ENCODE data around the gene SOST.

The SOST gene

DNA sequence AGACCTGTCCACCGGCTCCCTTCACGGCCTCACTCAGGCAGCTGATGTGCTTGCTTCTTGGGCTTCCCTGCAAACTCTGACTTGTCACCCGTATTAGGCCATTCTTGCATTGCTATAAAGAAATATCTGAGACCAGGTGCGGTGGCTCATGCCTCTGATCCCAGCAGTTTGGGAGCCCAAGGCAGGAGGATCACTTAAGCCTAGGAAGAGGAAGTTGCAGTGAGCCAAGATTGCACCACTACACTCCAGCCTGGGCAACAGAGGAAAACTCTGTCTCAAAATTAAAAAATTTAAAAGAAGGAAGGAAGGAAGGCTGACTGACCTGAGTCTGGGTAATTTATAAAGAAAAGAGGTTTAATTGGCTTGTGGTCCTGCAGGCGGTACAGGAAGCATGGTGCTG lies 17.0 kb downstream of the SOST start:
- no peak for DNase-seq (ENCODE audit: low spot score)

DNA sequence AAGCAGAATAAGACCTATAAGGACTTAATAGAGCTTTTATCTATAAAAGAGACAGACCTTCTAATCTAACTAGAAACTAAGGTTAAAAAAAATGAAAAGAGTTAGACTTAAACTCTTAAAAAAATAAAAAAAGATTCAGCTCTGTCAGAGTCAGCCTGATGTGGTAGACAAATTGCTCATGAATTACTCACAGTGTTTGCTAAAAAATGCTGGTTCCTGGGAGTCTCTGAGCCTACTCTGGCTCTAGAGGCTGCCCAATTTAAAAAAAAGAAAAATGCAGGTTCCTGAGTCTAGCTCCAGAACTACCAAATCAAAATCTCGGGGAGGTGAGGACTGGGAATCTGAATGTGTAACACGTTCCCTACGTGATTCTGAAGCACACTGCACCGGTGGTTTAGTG lies 18.1 kb downstream of the SOST start:
- DNase-seq (ENCODE audit: low spot score), result peak; percentile 25

DNA sequence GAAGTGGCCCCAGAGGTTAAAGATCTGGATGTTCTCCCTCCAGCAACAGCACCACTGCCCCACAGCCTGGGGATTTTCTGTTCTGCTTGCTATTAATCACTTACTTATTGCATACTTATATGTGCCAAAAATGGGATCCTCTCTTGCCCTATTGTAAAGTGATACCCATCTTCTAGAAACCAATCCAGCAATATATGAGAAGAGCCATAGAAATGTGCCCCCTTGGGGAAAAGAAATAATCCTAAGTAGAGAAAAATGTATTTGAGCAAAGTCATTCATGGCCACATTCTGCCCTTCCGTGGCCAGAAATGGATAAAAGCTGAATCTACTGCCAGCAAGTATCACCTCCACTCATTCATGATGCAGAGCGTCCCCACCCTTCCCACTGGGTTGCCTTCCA lies 20.9 kb downstream of the SOST start:
- DNase-seq (ENCODE audit: low spot score), result no peak

- DNase-seq (ENCODE audit: low spot score), result no peak
Observed at GRCh38 chr17:43736389-43736788, 22.2 kb downstream of the SOST start.

GRCh38 chr17:43734376-43734775 lies 24.2 kb downstream of the SOST start:
- no peak for DNase-seq (ENCODE audit: low spot score)

GRCh38 chr17:43733956-43734355 lies 24.6 kb downstream of the SOST start:
- no peak for DNase-seq (ENCODE audit: low spot score)

DNA sequence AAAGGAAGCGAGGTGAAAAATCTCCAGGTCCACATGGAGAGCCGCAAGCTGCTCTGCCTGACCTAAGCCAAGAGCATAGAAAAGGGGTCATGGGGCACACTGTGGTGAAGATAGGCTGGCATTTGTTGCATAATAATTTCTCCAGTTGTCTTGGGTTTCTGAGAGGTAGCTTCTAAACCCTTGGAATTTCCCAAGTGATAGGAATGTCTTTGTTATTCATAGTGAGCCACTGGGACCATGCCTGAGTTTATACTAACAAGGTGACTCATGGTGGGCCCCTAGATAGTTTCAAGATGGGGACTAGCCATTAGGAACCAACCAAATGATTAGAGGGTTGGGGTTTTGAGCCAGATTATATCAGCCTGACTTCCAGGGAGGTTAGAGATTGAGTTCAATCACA lies 25.6 kb downstream of the SOST start:
- peak; percentile 29 for DNase-seq (ENCODE audit: low spot score)

- no peak for DNase-seq (ENCODE audit: low spot score)
Observed at GRCh38 chr17:43728081-43728480, 30.5 kb downstream of the SOST start.

GRCh38 chr17:43723697-43724359 lies 34.8 kb downstream of the SOST start:
- peak; percentile 28 for DNase-seq (ENCODE audit: low spot score)

DNA sequence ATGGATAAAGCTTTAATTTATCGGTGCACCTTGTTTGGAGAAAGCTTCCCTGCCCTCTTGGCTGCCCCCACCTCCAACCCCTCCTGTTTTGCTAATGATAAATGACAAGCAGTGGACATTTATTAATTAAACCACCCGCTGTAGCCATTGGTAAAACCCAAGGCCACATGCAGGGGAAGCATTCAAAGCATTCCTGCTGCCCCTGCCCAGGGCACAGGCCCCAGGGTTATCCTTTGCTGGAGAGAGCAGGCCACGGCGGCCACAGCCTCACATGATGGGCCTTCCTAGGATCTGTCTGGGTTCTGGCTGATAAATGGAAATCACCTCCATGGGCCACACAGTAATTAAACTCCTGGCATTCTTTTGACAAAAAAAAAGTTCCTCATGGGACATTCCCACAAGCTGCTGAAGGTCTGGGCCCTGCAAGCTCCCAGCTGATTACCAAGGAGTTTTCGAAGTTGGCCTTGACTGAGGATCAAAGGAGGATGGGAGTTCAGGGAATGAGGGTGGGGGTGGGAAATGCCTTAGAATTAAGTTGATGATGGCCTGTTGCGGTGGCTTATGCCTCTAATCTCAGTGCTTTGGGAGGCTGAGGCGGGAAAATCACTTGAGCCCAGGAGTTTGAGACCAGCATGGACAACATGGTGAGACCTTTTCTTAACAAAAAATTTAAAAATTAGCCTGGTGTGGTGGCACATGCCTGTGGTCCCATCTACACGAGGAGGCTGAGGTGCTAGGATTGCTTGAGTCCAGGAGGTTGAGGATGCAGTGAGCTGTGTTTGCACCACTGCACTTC lies 35.5 kb downstream of the SOST start:
- DNase-seq (ENCODE audit: low spot score), result no peak

DNA sequence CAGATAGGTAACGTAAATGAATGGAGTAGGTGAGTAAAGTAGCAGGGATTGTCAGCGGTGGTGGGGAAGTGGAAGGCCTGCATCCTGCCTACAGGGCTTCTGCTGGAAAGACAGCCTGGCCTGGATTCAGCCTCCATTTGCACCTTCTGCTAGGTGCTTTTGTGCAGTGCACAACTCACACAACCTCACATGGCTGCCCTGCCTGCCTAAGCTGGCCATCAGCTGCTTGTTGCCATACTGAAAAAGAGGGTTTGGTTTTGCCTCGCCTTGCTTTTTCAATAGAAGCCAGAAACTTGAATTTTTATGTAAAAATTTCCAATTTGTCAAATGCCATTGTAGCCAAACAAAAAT lies 36.3 kb downstream of the SOST start:
- no peak for DNase-seq (ENCODE audit: low spot score)

DNA sequence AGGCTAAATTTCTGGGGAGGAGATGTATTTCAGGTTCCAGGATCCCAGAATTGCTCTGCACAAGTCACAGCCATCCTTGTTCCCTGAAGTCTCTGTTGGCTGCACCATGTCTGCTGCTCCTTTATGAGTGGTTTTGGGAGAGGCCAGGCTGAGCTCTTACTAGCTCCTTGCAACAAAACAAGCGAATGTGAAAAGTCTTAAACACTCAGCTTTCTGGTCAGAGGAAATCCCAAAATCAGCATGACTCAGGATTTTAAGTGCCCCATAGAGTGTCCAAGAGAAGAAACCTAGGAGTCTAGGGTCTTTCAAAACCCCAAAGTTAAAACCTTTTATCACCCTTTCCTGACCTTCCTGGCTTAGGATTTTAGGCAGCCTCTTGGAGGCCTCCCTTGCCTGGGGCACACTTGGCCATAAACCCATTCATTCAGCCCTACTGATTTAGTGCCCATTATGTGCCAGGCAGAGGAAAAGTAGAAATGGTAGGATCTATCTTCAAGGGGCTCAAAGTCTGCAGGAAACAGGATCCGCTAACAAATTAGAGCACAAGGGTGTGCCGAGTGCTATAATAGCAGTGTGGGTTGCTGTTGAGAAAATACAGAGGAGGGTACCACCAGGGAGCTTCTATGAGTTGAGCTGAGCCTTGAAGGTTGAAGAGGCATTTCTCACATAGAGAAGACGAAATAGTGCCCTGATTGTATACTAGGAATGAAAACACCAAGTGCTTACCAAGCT lies 36.9 kb downstream of the SOST start:
- no peak for DNase-seq (ENCODE audit: low spot score)

GRCh38 chr17:43720311-43721060 lies 38.1 kb downstream of the SOST start:
- DNase-seq (ENCODE audit: low spot score), result peak; percentile 80

DNA sequence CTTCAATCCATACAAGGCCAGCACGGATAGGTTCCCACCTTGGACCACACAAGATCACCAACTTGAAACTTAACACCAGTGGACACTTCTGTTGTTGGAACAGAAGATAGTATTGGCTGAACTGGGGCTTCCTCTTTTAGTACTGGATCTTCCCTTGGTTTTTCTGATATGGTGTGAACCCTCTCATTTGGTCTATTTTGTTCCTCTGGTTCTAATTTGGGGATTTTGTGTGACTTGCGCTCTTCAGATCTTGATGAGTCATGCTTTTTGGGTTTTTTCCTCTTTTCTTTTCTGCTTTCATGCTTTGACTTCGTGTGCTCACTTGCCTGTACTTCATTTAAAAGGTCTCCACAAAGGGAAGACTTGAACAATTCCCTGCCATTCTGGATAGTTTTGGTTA lies 39.0 kb downstream of the SOST start:
- DNase-seq (ENCODE audit: low spot score), result no peak

DNA sequence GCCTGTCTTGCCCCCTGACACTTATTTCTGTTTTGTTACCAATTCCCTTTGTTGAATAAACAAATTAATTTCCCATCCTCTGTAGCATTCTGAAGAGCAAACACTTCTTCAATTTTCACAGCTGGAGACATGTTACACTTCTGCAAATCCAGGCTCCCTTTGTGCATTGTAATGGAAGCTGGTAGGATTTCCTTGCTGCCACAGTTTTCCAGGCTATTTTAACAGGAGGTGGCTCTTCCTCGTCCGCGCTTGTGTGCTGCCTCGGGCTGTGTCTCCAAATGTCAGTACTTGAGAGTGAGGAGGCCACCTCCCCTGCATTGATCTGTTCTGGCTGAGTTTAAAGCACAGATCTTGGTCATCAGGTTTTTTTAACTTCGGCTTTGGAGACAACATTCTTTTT lies 40.0 kb downstream of the SOST start:
- DNase-seq (ENCODE audit: low spot score), result no peak

DNA sequence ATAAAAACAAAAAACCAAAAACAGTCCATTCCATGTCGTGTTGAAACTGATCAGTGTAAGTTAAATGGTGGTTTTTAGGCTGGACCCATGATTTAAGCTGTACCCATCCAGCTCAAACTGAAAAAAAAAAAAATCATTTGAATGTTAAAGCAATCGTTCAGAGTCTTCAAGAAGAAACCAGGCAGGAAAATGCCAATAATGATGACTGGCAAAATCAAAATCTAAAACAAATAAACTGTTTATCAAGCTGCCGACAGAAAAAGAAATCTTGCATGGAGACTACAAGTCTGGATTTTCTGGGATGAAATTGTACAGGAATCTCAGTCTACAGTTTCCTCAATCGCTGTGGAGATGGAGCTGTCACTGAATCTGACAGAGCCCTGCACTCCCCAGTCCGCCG lies 40.7 kb downstream of the SOST start:
- no peak for DNase-seq (ENCODE audit: low spot score)

- peak; percentile 28 for DNase-seq (ENCODE audit: low spot score)
Observed at GRCh38 chr17:43714465-43715149, 44.0 kb downstream of the SOST start.

GRCh38 chr17:43713494-43714162 lies 45.0 kb downstream of the SOST start:
- peak; percentile 30 for DNase-seq (ENCODE audit: low spot score)

DNA sequence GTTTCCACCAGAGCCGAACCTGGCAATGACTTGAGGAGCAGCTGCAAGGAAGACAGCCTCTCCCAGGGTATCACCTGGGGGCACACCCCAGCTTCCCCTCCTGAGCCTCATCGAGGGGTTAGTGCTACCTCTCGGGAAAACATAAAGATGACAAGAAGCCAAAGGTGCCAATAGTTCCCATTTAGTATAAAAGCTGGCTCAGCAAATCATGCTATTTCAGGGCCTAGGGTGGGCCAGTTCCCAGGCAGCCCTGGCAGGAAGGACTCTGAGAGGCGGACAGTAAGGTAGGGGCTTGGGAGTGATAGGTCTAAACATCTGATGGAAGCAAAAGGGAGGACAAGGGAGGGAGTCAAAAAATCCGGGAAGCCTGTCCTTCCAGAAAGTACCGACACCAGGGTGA lies 46.2 kb downstream of the SOST start:
- no peak for DNase-seq (ENCODE audit: low spot score)

- no peak for DNase-seq (ENCODE audit: low spot score)
Observed at GRCh38 chr17:43710101-43710500, 48.5 kb downstream of the SOST start.

- DNase-seq (ENCODE audit: low spot score), result no peak
Observed at GRCh38 chr17:43709210-43709609, 49.4 kb downstream of the SOST start.

Measured in RKO (cell line).